Mesothelial cell of epicardium (in vitro differentiated cells): ENCODE data around the gene STK38L. TPM values are rescaled to one million over a fixed set of nuclear protein-coding genes. Genes with fewer than 3 reads are reported as not detected.

Source experiments
- DNase-seq, 2 experiments: peaks; one replicate each; pipeline ENCODE4 v3.0.0; 2021; ENCODE audit warnings: low spot score in 2 of 2; ENCODE audit not compliant: unreplicated experiment in 2 of 2
- H3K27ac Mint-ChIP-seq: 2 replicates; pipeline ENCODE4 v1.8.0; 2021; ENCODE audit warnings: mixed read lengths
- H3K27me3 Mint-ChIP-seq: 2 replicates; pipeline ENCODE4 v1.8.0; 2021; ENCODE audit warnings: low read depth, mixed read lengths
- H3K36me3 Mint-ChIP-seq: 2 replicates; pipeline ENCODE4 v1.8.0; 2021; ENCODE audit warnings: mixed read lengths
- H3K4me1 Mint-ChIP-seq: 2 replicates; pipeline ENCODE4 v1.8.0; 2021; ENCODE audit warnings: mixed read lengths
- H3K4me3 Mint-ChIP-seq: 2 replicates; pipeline ENCODE4 v1.8.0; 2021; ENCODE audit warnings: mild to moderate bottlenecking, moderate library complexity, mixed read lengths
- H3K9me3 Mint-ChIP-seq: 2 replicates; pipeline ENCODE4 v1.8.0; 2021; ENCODE audit warnings: mixed read lengths
- total RNA-seq: library from RNA; stranded (reverse); gene quantifications from 3 replicates; pipeline ENCODE4 v1.2.1, GENCODE V29; 2021
- TF ChIP-seq, protein P1 (sequence below): fragments of 200-600 bp; sonication (generic); IDR thresholded peaks from one replicate; pipeline ENCODE4 v1.5.0; 2021; ENCODE audit warnings: antibody characterized with exemption; ENCODE audit not compliant: unreplicated experiment

Gene STK38L
- total RNA-seq, 1 donor from 2014 or later = 48.2 TPM

DNA sequence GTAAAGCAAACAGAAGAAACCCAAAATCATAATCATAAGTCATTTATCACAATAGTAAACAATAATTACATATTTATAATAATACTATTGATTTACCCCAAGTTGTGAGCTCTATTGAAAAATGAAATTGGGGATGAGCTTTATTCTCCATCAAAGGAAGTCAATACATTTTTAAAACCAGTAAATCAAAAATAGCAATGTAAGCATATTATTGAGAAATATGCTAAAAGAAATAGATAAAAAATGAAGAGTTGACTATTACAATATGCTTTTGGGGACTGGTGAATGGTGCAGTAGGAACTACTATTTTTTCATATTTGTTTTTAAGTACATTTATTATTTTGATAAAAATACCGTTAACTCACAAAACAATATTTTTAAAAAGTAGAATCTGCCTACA lies 31.2 kb upstream of the STK38L start:
- no peak for DNase-seq
- TF ChIP-seq, protein P1, sequence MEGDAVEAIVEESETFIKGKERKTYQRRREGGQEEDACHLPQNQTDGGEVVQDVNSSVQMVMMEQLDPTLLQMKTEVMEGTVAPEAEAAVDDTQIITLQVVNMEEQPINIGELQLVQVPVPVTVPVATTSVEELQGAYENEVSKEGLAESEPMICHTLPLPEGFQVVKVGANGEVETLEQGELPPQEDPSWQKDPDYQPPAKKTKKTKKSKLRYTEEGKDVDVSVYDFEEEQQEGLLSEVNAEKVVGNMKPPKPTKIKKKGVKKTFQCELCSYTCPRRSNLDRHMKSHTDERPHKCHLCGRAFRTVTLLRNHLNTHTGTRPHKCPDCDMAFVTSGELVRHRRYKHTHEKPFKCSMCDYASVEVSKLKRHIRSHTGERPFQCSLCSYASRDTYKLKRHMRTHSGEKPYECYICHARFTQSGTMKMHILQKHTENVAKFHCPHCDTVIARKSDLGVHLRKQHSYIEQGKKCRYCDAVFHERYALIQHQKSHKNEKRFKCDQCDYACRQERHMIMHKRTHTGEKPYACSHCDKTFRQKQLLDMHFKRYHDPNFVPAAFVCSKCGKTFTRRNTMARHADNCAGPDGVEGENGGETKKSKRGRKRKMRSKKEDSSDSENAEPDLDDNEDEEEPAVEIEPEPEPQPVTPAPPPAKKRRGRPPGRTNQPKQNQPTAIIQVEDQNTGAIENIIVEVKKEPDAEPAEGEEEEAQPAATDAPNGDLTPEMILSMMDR = no peak
- Mint-ChIP-seq H3K27me3 (no peaks in the 10 kb centered on the region), H3K4me3 (no peak overlapping the region), H3K4me1 (peaks cover under 1% of the 10 kb centered on the region), H3K9me3 (peaks cover 15% of the 10 kb centered on the region), H3K27ac (no peak overlapping the region), H3K36me3 (no peaks in the 10 kb centered on the region)

DNA sequence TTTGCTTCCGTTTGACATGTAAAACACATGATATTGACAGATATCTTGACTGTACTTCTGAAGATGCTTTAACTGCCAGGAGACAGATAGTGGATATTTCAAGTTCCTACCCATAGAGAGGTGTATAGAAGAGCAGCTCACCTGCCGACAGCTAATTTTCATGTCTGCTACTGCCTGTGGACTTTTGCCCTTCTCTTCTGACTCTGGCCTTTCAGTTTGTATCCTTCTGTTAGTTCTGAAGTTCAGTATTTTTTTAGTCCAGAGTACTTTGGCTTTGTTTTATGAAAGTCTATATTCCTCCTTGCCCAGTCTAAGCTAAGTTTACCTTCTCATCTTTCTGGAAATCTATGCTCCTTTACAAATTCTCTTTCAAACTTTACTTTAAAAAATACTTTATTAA lies 30.8 kb upstream of the STK38L start:
- H3K4me1 Mint-ChIP-seq = no peaks in the 10 kb centered on the region
- no peak overlapping the region for H3K4me3 Mint-ChIP-seq
- H3K9me3 Mint-ChIP-seq = peaks cover 15% of the 10 kb centered on the region
- no peaks in the 10 kb centered on the region for H3K27me3 Mint-ChIP-seq
- no peaks in the 10 kb centered on the region for H3K36me3 Mint-ChIP-seq
- H3K27ac Mint-ChIP-seq = no peak overlapping the region
- TF ChIP-seq, protein P1 = no peak
- DNase-seq = no peak

DNA sequence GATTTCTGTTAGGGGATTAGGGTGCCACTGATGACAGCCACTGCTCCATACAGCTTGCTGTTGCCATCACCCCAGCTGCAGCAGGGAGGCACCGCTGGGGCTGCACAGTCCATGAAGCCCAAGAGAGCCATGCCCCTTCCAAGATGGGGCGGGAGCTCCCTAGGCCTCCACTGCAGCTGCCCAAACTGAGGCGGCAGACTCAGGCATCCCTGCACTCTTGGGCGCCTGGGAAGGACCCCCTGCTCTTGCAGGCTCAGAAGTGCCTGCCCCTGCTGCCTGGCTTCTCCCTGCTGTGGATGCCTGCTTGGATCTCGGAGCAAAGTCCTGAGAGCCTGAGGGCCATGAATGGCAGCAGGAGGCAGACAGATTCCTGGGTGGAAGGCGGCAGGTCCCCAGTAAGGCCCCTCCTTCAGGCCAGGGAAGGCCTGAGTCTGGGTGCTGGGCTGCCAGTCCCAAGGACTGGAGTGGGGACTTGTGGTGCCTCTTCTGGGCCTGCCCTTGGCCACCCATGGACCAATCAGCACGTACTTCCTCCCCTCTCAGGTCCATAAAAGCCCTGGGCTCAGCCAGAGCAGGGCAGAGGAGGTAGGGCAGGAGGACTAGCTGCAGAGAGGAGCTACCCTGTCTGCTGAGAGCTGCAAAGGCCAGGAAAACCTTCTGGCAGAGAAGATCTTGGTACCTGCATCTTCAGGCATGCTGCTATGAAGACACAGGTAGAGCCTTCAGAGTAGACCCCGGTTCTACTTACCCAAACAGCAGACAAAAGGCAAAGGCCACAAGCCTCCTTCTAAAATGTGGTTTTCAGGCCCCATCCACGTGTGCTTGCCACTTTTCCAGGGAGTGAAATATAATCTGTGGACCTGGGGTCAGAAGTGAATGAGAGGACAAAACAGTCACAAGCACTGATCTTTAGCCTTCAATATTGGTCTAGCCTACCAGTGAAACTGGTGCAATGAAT lies 30.0 kb upstream of the STK38L start:
- H3K27me3 Mint-ChIP-seq = no peaks in the 10 kb centered on the region
- peaks cover 9% of the 10 kb centered on the region for H3K9me3 Mint-ChIP-seq
- H3K27ac Mint-ChIP-seq = no peak overlapping the region
- H3K4me3 Mint-ChIP-seq = no peak overlapping the region
- no peaks in the 10 kb centered on the region for H3K4me1 Mint-ChIP-seq
- no peak for DNase-seq
- H3K36me3 Mint-ChIP-seq = no peaks in the 10 kb centered on the region
- TF ChIP-seq, protein P1 = no peak

DNA sequence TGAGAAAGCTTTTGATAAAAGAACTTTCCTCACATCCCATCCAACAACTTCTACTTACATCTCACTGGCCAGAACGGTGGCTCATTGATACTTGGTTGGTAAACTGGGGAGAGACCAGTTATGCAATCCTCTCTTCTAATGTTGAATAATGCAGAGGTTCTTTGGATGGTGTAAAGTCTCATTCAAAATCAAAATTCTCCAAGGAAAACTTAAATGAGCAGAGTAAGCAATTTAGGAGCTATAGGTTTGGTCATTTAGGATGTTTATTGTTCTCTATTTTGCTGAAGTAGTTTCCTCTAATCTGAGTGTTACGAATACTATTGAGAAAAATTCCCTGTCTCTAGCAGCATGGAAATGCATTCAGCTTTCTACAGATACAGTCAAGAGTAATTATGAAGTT lies 26.5 kb upstream of the STK38L start:
- Mint-ChIP-seq H3K27me3 (no peaks in the 10 kb centered on the region), H3K9me3 (no peaks in the 10 kb centered on the region), H3K4me1 (no peaks in the 10 kb centered on the region), H3K27ac (no peak overlapping the region), H3K36me3 (no peaks in the 10 kb centered on the region), H3K4me3 (no peak overlapping the region)
- TF ChIP-seq, protein P1 = no peak
- DNase-seq = no peak

DNA sequence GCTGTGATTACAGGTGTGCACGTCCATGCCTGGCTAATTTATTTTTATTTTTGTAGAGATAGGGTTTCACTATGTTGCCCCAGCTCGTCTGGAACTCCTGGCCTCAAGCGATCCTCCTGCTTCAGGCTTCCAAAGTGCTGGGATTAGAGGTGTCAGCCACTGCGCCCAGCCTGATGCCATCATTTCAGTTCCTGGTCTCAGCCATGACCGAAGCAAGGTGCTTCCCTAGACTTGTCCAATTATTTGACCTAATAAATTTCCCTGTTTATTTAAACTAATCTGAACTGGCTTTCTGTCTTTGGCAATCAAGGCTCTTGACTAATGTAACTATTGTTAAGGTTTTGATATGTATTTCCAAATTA lies 24.4 kb upstream of the STK38L start:
- Mint-ChIP-seq H3K9me3 (no peaks in the 10 kb centered on the region), H3K27ac (no peak overlapping the region), H3K36me3 (no peaks in the 10 kb centered on the region)

More for the DNA sequence above, 24.4 kb upstream of the STK38L start:
- Mint-ChIP-seq H3K4me3 (no peak overlapping the region), H3K27me3 (peaks cover 4% of the 10 kb centered on the region), H3K4me1 (no peaks in the 10 kb centered on the region)
- no peak for DNase-seq
- TF ChIP-seq, protein P1 = no peak
